GM19240 (cell line): ENCODE measurements around the gene ALOXE3.

Experiments
- DNase-seq: peaks from one replicate; pipeline ENCODE4 v3.0.0; 2011; ENCODE audit warnings: low spot score; ENCODE audit not compliant: insufficient read length

The ALOXE3 gene

GRCh38 chr17:8153957-8154607 is 35.8 kb upstream of the ALOXE3 start:
- DNase-seq, result no peak

DNA sequence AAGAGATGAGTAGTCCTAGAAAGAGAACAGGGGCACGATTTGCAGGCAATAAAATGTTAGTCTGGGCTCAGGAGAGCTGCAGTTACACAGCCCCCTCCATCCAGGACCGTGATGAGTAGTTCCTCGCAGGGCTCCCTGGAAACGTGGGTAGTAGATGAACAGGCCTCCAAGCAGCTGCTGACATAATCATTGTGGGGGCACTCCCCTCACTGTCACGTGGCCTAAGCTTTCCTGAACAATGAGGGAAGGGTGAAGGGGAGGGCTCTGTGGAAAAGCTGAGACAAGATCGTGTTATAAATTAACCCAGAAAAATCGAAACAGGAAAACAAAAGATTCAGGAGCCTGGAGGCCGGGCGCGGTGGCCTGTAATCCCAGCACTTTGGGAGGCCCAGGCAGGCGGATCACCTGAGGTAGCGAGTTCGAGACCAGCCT is 35.2 kb upstream of the ALOXE3 start:
- no peak for DNase-seq

GRCh38 chr17:8153031-8153451 is 34.7 kb upstream of the ALOXE3 start:
- no peak for DNase-seq

DNA sequence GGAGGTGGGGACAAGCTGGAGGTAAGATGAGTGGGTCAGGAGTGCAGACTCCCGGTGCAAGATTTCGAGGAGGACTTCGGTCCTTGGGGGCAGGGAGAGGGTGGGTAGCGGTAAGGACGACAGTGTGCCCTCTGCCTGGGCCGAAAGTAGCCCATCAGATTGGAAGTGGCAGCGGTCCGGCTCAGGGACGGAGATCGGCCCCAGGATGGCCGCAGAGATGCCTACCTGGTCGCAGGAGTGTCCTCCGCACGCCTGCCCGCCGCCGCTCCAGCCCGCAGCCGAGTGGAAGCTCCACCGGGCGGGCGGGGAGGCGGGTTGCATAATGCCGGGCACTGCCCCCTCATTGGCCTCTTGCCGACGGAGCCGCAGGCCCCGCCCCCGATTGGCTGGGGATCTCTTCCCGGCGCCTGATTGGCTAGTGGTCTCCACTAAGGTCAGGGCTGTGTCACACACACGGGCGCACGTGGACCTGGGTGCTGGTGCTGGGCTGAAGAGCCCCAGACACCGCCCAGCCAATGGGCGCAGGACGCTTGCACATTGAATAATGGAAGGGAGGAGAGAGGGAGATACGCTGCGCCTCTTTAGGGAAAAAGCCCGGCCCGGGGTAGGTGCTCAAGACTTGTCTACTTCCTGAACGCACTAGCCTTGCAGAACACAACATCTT is 33.9 kb upstream of the ALOXE3 start, which contains the start of gene PER1:
PER1 (minus strand) TSS at position 293 of the 664 bp plus-strand sequence. CDS start 1,698 bp downstream, outside the sequence.
- peak; percentile 62 for DNase-seq

DNA sequence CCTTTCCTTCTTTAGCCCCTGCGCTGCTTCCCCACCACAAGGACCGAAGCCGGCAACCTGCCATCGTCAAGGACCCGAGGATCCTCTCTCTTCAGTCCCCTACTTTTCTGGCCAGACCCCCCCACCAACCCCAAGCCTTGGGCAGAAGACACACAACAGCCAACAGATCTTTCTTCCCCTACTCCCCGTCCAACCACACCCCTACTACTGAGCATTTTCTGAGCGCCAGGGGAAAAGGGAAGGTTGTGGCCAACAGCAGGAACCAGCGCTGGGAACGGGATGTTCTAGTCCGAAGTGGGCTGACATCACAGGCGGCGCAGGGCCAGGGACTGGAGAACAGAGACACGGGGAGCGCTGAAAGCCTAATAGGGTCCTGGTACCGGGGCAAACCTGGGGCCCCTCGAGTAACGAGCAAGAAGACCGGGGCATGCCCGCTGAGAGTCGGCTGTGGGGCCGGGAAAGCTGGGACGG is 33.4 kb upstream of the ALOXE3 start:
- DNase-seq, result no peak

- peak; percentile 82 for DNase-seq
These were observed 32.9 kb upstream of the ALOXE3 start for GRCh38 chr17:8151120-8151640.

DNA sequence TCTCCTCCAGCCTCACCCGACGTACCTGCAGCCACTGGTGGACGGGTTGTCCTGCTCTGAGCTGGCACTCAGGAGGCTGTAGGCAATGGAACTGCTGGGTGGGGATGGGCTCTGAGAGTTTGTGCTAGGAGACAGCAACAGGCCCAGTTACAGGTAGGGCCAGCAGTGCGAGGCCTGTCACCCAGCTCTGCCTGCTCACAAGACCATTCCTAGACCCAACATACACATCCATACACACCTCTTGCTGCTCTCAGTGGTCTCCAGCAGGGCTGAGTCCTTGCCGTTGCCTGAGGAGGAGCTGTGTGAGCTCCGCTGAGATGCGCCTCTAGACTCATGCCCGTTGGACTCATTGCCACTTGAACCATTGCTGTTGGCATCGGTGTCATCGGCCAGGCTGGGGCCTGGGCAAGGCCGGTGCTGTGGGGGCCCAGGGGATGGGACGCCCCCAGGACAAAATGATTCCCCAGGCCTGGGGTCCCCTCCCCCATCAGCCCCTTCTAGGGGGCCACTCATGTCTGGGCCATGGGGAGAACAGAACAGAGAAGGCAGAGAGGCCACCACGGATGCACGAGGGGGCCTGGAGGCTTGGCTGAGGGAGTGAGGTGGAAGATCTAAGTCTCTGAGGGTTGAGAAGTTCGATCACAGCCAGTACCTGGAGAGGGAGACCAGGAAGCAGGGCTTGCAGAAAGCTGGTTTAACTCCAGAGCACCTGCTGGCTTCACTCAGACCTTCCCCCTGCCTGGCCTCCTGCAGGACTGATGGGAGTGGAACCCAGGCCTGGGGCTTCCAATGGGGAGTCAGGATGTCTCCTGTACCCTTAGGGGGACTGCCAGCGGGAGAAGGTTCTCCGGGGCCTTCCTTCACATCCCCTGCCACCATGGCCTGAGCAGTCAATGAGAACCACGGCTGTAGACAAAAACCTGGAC is 32.1 kb upstream of the ALOXE3 start:
- DNase-seq, result no peak

DNA sequence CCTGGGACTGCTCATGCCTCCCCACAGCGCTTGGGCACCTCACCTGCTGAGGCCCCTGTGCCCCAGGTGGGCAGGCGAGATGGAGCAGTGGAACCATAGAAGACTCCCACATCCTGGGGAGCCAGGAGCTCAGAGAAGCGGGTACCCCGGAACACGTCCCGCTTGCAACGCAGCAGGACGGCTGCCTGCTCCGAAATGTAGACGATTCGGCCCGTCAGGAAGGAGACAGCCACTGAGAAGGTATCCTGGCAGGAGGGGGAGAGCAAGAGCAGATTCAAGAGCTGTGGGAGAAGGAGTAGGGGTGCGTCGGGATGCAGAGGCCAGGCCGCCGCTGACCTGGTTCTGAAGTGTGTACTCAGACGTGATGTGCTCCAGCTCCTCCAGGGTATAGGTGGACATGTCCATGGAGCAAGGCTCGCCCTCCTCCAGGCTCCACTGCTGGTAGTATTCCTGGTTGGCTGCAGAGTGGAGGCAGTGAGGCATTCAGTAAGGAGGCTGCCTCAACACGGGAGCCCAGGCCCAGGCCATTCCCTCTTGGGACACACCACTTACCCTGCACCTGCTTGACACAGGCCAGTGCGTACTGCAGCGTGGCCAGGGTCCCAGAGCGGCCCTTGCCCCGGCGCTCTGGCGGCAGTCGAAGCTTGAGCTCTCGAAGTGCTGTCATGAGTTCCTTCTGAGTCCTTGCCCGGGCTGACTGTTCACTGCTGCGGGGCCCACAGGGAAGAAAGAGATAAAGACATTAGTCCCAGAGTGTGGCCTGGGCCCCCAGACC is 31.3 kb upstream of the ALOXE3 start:
- no peak for DNase-seq

GRCh38 chr17:8148560-8148959 is 30.2 kb upstream of the ALOXE3 start:
- no peak for DNase-seq

DNA sequence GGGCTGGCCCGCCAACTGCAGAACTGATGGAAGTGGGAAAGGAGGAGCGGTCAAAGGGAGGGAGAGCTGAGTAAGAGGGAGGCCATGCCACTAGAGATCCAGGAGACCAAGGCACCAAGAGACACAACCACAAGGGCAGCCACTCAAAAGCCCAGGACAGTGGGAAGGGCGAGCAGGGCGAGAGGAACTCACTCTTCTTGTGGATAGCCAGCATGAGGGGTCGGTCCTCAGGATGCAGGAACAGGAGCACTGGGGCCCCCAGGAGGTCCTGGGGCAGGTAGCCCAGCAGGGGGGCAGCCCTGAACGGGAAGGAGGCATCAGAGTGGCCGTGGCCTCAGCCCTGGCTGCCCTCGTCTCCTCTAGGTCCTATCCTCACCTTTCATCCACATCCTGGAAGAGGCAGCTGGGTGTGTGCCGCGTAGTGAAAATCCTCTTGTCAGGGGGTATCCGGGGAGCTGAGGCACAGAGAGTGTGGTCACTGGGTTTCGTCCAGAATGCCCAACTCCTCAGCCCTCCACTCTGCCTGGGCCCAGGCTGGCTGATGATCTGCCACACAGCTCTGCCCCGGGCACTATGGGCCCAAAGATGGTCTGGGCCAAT is 29.6 kb upstream of the ALOXE3 start:
- no peak for DNase-seq

DNA sequence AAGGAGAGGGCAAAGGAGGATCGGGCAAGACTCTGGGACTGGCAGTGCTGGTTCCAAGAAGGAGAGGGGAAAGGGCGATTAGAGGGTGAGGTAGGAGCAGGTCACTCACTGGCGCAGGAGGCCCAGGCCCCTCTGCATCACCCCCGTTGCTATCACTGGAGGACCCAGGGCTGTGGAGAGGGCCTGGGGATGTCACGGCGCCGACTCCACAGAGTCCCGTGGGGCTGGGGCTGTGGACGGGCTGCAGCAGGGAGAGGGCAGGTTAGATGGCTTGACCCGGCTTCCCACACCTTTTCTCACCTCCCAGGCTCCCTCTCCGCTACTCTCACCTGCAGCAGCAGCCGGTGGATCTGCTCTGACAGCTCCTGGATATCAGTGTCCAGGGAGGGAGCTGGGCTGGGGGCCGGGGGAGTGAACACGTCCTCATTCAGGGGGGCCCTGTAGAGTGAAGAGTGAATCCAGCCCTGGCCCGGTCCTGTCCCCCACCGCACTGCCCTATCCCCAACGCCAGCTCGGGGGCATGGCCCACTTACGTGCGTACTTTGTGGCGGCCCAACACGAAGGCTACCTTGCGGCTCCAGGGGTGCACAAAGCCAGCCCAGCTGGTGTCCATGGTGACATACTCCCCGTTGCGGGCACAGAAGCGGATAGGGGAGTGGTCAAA is 29.0 kb upstream of the ALOXE3 start:
- no peak for DNase-seq

- DNase-seq, result no peak
These were observed 28.2 kb upstream of the ALOXE3 start for GRCh38 chr17:8146381-8147140.

DNA sequence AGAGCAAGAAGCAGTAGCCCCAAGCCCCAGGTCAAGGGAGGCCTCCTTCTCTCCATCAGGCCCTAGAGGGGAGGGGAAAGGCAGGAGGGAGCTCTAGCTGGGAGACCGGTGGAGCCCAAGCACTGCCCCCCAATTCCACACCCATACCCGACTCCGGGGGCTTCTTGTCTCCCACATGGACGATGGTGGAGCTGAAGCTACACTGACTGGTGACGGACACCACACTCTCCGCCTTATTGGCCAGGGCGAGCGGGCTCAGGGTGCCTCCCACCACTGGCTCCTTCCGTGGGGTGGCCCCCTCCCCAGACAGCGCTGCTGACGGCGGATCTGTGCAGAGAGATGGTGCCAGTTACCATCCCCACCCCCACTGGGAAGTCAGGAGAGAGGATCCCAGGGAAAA is 27.5 kb upstream of the ALOXE3 start:
- DNase-seq, result no peak

- DNase-seq, result no peak
These were observed 26.3 kb upstream of the ALOXE3 start for GRCh38 chr17:8144401-8145231.

DNA sequence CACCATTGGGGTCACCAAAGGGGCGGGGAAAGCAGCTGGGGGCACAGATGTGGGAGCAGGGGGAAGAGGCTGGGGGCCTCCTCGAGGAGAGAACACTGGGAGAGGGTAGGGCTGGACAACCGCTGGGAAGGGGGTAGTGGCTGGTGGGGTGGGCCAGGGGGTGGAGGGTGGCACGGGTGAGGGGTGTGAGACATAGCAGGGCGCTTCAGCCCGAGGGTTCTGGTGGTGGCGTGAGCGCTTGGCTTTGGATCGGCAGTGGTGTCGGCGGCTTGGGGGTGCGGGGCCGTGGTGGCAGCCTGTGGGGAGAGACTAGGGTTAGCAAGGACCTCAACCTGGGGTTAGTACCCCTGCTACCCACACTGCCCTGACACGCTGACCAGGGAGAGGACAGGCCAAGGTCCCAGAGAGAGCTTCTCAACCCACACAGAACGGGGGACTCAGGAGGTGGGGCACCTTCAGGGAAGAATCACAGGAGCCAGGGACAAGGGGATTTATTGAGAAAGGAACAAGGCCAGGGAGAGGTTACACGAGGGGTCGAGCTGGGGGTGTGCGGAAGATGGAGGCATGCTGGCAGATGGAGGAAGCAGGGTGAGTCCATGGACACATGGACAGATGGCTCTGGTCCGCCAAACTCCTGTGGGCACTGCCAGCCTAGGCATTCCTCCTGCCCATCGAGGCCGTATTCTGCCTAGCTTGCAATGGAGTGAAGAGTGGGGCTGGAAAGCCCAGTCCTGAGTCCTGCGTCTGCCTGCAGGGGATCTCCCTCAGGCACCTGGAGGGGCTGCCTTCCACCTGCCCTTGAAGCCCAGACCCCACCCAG is 25.5 kb upstream of the ALOXE3 start:
- DNase-seq, result no peak

DNA sequence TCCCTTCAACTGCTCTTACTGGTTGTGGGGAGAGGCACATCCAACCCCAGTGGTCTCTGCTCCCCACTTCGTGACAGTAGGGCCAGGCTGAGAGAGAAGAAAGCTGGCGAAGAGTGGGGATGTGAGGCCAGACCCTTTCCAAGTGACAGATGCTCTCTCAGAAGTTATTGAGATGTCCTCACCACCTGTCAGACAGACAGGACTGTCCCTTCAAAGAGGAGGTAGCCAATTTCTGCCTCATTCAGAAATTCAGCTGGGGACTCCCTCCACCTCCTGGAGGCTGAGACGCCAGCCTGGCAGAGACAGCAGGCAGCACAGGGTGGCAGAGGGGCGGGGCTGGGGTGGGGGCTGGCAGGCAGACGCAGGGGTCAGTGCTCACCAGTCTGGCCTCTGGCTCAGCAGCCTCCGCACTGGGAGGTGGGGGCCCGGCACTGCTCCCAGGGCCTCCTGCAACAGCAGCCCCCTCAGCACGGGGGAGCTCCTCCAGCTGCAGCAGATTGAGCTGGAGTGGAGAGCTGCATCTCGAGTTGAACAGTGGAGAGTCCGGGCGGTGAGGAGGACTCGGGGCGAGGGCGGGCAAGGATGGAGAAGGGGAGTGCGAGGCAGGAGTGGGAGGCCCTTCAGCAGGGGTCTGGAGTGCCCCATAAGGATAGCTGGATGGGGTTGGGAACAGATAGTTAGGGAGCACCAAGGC is 24.7 kb upstream of the ALOXE3 start:
- no peak for DNase-seq
